Keratinocyte (primary cell): ENCODE measurements around the gene ITGBL1. TPM values are rescaled to one million over a fixed set of nuclear protein-coding genes. Genes with fewer than 3 reads are reported as not detected.

Experiments
- DNase-seq: peaks from one replicate; pipeline ENCODE4 v3.0.0-alpha.2; 2011; ENCODE audit warnings: low read depth, missing footprints, low spot score
- FAIRE-seq: peaks from 2 replicates; lab custom pipeline; 2011; peaks lifted over from hg19 to GRCh38; lab: Jason Lieb, UNC
- H2AFZ ChIP-seq: 2 replicates; pipeline ENCODE4 v1.6.0; 2012; ENCODE audit warnings: low read length, control low read depth, inconsistent platforms; ENCODE audit not compliant: control insufficient read depth
- H3K27ac ChIP-seq: 2 replicates; pipeline ENCODE4 v1.5.1; 2011; ENCODE audit warnings: low read length; ENCODE audit not compliant: control insufficient read depth, insufficient read depth
- H3K27me3 ChIP-seq: 3 replicates; pipeline ENCODE4 v1.6.0; 2011; ENCODE audit warnings: low read length; ENCODE audit not compliant: control insufficient read depth, insufficient read depth; ENCODE audit errors: extremely low read depth
- H3K36me3 ChIP-seq, 2 experiments: 2 replicates in 1 of 2; 3 replicates in 1 of 2; pipeline ENCODE4 v1.5.1; 2011; ENCODE audit warnings: low read length in 2 of 2, mild to moderate bottlenecking in 1 of 2; ENCODE audit not compliant: control insufficient read depth in 2 of 2, insufficient read depth in 2 of 2; ENCODE audit errors: extremely low read depth in 1 of 2
- H3K4me1 ChIP-seq: 3 replicates; pipeline ENCODE4 v1.5.1; 2011; ENCODE audit warnings: low read length; ENCODE audit not compliant: control insufficient read depth, insufficient read depth; ENCODE audit errors: extremely low read depth
- H3K4me2 ChIP-seq: 3 replicates; pipeline ENCODE4 v1.6.0; 2011; ENCODE audit warnings: low read depth, low read length; ENCODE audit not compliant: control insufficient read depth, insufficient read depth; ENCODE audit errors: extremely low read depth
- H3K4me3 ChIP-seq, 3 experiments: fragments of 200-600 bp in 1 of 3; sonication (generic) in 1 of 3; 2 replicates in 2 of 3; 3 replicates in 1 of 3; pipeline ENCODE4 v1.5.1; 2011 to 2016; ENCODE audit warnings: low read length in 3 of 3, mild to moderate bottlenecking in 3 of 3, control low read depth in 2 of 3, inconsistent platforms in 1 of 3, low read depth in 1 of 3, mixed read lengths in 1 of 3, mixed run types in 1 of 3, moderate library complexity in 1 of 3; ENCODE audit not compliant: control insufficient read depth in 2 of 3, insufficient read depth in 2 of 3; ENCODE audit errors: extremely low read depth in 1 of 3
- H3K79me2 ChIP-seq: 2 replicates; pipeline ENCODE4 v1.6.0; 2012; ENCODE audit warnings: low read length; ENCODE audit not compliant: control insufficient read depth, insufficient read depth
- H3K9ac ChIP-seq: 3 replicates; pipeline ENCODE4 v1.6.0; 2011; ENCODE audit warnings: low read length; ENCODE audit not compliant: control insufficient read depth, insufficient read depth; ENCODE audit errors: extremely low read depth
- H3K9me1 ChIP-seq: 3 replicates; pipeline ENCODE4 v1.6.0; 2011; ENCODE audit warnings: low read length; ENCODE audit not compliant: control insufficient read depth, insufficient read depth; ENCODE audit errors: extremely low read depth
- H3K9me3 ChIP-seq: 2 replicates; pipeline ENCODE4 v1.5.1; 2012; ENCODE audit warnings: low read depth, low read length; ENCODE audit not compliant: control insufficient read depth
- H4K20me1 ChIP-seq: 3 replicates; pipeline ENCODE4 v1.6.0; 2011; ENCODE audit warnings: low read length; ENCODE audit not compliant: control insufficient read depth, insufficient read depth; ENCODE audit errors: extremely low read depth
- CTCF ChIP-seq, 3 experiments: IDR thresholded peaks in 1 of 3; conservative IDR thresholded peaks in 1 of 3; optimal IDR thresholded peaks in 1 of 3; 2 replicates in 2 of 3; 3 replicates in 1 of 3; pipeline versions ENCODE3 to v1.5.1; 2011; ENCODE audit warnings: low read length in 3 of 3, mild to moderate bottlenecking in 3 of 3, moderate library complexity in 2 of 3, control low read depth in 1 of 3, inconsistent platforms in 1 of 3; ENCODE audit not compliant: insufficient read depth in 2 of 3; ENCODE audit errors: extremely low read depth in 1 of 3
- EZH2 ChIP-seq: IDR thresholded peaks from one replicate; pipeline ENCODE4 v1.6.1; 2012; ENCODE audit warnings: inconsistent platforms, mild to moderate bottlenecking, low read length, moderate library complexity
- dilution Hi-C: fragments of 300-500 bp; cut with MboI; formaldehyde crosslinking; loops from one replicate; pipeline ENCODE4 v1.7.0; 2020; ENCODE audit warnings: low sequenced_read_pairs; ENCODE audit not compliant: extremely low pct_ligation_motif_present
- polyA plus RNA-seq, 5 experiments: library from polyadenylated mRNA; depleted of rRNA in 3 of 5; stranded (reverse) in 3 of 5; stranded (forward) in 1 of 5; unstranded in 1 of 5; fragments of >200 nt; gene quantifications; 1 replicate in 1 of 5; 2 replicates in 3 of 5; 3 replicates in 1 of 5; pipeline versions ENCODE4 v1.2.1 to v1.2.3, GENCODE V29; 2011 to 2012; ENCODE audit warnings: missing spikeins in 2 of 5, low read depth in 1 of 5, low replicate concordance in 1 of 5

Gene ITGBL1
- polyA plus RNA-seq, 1 donor (not counting 4 experiments of a cell fraction or from before 2014, with no cell fraction given): 2.1 TPM

DNA sequence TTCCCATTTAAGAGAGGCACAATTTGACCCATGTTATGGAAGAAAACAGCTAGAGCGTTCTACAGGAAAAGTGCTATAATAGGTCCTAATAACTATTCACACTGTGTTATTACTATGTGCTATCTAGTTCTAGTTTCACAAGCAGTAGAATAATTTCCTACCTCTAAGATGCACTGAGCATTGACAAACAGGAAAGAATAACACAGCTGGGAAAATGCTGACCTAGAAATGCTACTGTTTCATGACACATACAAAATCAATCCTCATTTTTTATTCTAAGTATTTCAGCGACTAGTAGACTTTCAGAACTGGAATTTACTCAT lies 259.5 kb downstream of the ITGBL1 start:
- Histone ChIP-seq H3K4me3 (no peak overlapping the region), H3K27me3 (no peaks in the 10 kb centered on the region), H3K9me3 (no peaks in the 10 kb centered on the region), H3K9me1 (no peaks in the 10 kb centered on the region), H3K4me1 (no peaks in the 10 kb centered on the region), H3K36me3 (no peaks in the 10 kb centered on the region), H3K27ac (no peak overlapping the region), H3K79me2 (no peaks in the 10 kb centered on the region), H2AFZ (no peak overlapping the region), H3K4me2 (no peak overlapping the region), H4K20me1 (no peaks in the 10 kb centered on the region), H3K9ac (no peak overlapping the region)
- FAIRE-seq (no peak), DNase-seq (no peak)
- dilution Hi-C loops: no loop called here
- TF ChIP-seq CTCF (optimal IDR thresholded peaks at IDR 0.05 in 1 of 3, IDR thresholded peaks at IDR 0.05 in 1 of 3, conservative IDR thresholded peaks at IDR 0.05 in 1 of 3; ENCODE audit: extremely low read depth in 1 of 3, insufficient read depth in 2 of 3, low read length in 3 of 3) (no peak), EZH2 (no peak)

DNA sequence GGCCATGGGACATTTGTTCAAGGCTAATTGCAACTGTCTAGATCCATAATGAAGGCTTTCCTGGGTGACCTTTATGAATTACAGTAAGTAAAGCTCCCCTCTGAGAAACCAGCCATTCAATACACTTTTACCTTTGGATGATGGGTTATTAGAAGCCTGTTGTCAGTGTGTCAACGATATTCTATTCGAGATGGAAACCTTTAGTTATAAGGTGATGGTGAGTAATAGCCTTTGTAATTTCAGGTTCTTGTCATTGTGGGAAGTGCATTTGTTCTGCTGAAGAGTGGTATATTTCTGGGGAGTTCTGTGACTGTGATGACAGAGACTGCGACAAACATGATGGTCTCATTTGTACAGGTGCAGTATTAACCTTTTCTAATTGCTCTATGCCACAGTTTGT lies 261.7 kb downstream of the ITGBL1 start:
- Histone ChIP-seq H3K36me3 (no peaks in the 10 kb centered on the region), H3K27ac (no peak overlapping the region), H3K4me1 (no peaks in the 10 kb centered on the region), H2AFZ (no peak overlapping the region), H3K9me1 (no peaks in the 10 kb centered on the region), H4K20me1 (no peaks in the 10 kb centered on the region), H3K27me3 (no peaks in the 10 kb centered on the region), H3K9ac (no peak overlapping the region), H3K79me2 (no peaks in the 10 kb centered on the region), H3K4me3 (no peak overlapping the region), H3K9me3 (no peaks in the 10 kb centered on the region), H3K4me2 (no peak overlapping the region)
- DNase-seq (no peak), FAIRE-seq (no peak)
- TF ChIP-seq EZH2 (no peak), CTCF (optimal IDR thresholded peaks at IDR 0.05 in 1 of 3, IDR thresholded peaks at IDR 0.05 in 1 of 3, conservative IDR thresholded peaks at IDR 0.05 in 1 of 3; ENCODE audit: extremely low read depth in 1 of 3, insufficient read depth in 2 of 3, low read length in 3 of 3) (no peak)
- dilution Hi-C loops: no loop called here
